ENCODE results near the gene PRKCH.

PRKCH gene

GRCh38 chr14:61532763-61533162 is 211.4 kb downstream of the PRKCH start:
- no peak for TF ChIP-seq ZNF274 (IDR thresholded peaks at IDR 0.05; ENCODE audit: low read depth, low read length)
- no peak overlapping the region for H3K4me3 ChIP-seq (ENCODE audit: low read length)

GRCh38 chr14:61533513-61534255 is 212.3 kb downstream of the PRKCH start:
- TF ChIP-seq ZNF274 (IDR thresholded peaks at IDR 0.05; ENCODE audit: low read depth, low read length): no peak
- H3K4me3 ChIP-seq (ENCODE audit: low read length): no peak overlapping the region

- no peak overlapping the region for H3K4me3 ChIP-seq (ENCODE audit: low read length)
- no peak for TF ChIP-seq ZNF274 (IDR thresholded peaks at IDR 0.05; ENCODE audit: low read depth, low read length)
Observed at GRCh38 chr14:61535032-61535431, 213.7 kb downstream of the PRKCH start.

GRCh38 chr14:61535458-61535857 is 214.1 kb downstream of the PRKCH start:
- no peak overlapping the region for H3K4me3 ChIP-seq (ENCODE audit: low read length)
- TF ChIP-seq ZNF274 (IDR thresholded peaks at IDR 0.05; ENCODE audit: low read depth, low read length): no peak

GRCh38 chr14:61536661-61537562 is 215.5 kb downstream of the PRKCH start:
- H3K4me3 ChIP-seq (ENCODE audit: low read length): no peak overlapping the region
- no peak for TF ChIP-seq ZNF274 (IDR thresholded peaks at IDR 0.05; ENCODE audit: low read depth, low read length)

GRCh38 chr14:61537563-61538463 is 216.4 kb downstream of the PRKCH start:
- no peak overlapping the region for H3K4me3 ChIP-seq (ENCODE audit: low read length)
- TF ChIP-seq ZNF274 (IDR thresholded peaks at IDR 0.05; ENCODE audit: low read depth, low read length): no peak

GRCh38 chr14:61538464-61539022 is 217.2 kb downstream of the PRKCH start:
- no peak for TF ChIP-seq ZNF274 (IDR thresholded peaks at IDR 0.05; ENCODE audit: low read depth, low read length)
- no peak overlapping the region for H3K4me3 ChIP-seq (ENCODE audit: low read length)

GRCh38 chr14:61539631-61540030 is 218.3 kb downstream of the PRKCH start:
- TF ChIP-seq ZNF274 (IDR thresholded peaks at IDR 0.05; ENCODE audit: low read depth, low read length): no peak
- no peak overlapping the region for H3K4me3 ChIP-seq (ENCODE audit: low read length)

GRCh38 chr14:61540931-61541330 is 219.6 kb downstream of the PRKCH start:
- TF ChIP-seq ZNF274 (IDR thresholded peaks at IDR 0.05; ENCODE audit: low read depth, low read length): no peak
- H3K4me3 ChIP-seq (ENCODE audit: low read length): no peak overlapping the region

GRCh38 chr14:61542848-61543790 is 221.7 kb downstream of the PRKCH start:
- no peak overlapping the region for H3K4me3 ChIP-seq (ENCODE audit: low read length)
- TF ChIP-seq ZNF274 (IDR thresholded peaks at IDR 0.05; ENCODE audit: low read depth, low read length): no peak

- H3K4me3 ChIP-seq (ENCODE audit: low read length): no peak overlapping the region
- TF ChIP-seq ZNF274 (IDR thresholded peaks at IDR 0.05; ENCODE audit: low read depth, low read length): no peak
Observed at GRCh38 chr14:61543946-61544345, 222.6 kb downstream of the PRKCH start.

- no peak for TF ChIP-seq ZNF274 (IDR thresholded peaks at IDR 0.05; ENCODE audit: low read depth, low read length)
- H3K4me3 ChIP-seq (ENCODE audit: low read length): no peak overlapping the region
Observed at GRCh38 chr14:61544448-61545330, 223.3 kb downstream of the PRKCH start.
